OCI-LY1 (cell line): ENCODE results near the gene ACACA.

Experiments used
- H2AFZ ChIP-seq: fragments of 200-600 bp; sonication (generic), shearing (Covaris generic); 2 replicates; pipeline ENCODE4 v1.6.0; 2014; ENCODE audit warnings: antibody characterized with exemption, mild to moderate bottlenecking, low read length
- H3F3A ChIP-seq: fragments of 200-600 bp; sonication (generic), shearing (Covaris generic); 2 replicates; pipeline ENCODE4 v1.6.0; 2014; ENCODE audit warnings: mild to moderate bottlenecking, antibody characterized with exemption, low read length, moderate library complexity; ENCODE audit not compliant: insufficient read depth
- H3K27ac ChIP-seq: fragments of 200-600 bp; sonication (generic); 2 replicates; pipeline ENCODE4 v1.5.1; 2014; ENCODE audit warnings: low read length, mixed run types, mild to moderate bottlenecking, low read depth; ENCODE audit not compliant: poor library complexity, severe bottlenecking
- H3K27me3 ChIP-seq: fragments of 200-600 bp; sonication (generic); 2 replicates; pipeline ENCODE4 v1.6.0; 2014; ENCODE audit warnings: antibody characterized with exemption, mild to moderate bottlenecking, low read length, moderate library complexity; ENCODE audit not compliant: insufficient read depth
- H3K36me3 ChIP-seq: fragments of 200-600 bp; sonication (generic); 2 replicates; pipeline ENCODE4 v1.6.1; 2014; ENCODE audit warnings: mild to moderate bottlenecking, antibody characterized with exemption, low read length, moderate library complexity, mixed read lengths; ENCODE audit not compliant: insufficient read depth
- H3K4me1 ChIP-seq: fragments of 200-600 bp; sonication (generic); 2 replicates; pipeline ENCODE4 v1.5.1; 2014; ENCODE audit warnings: mild to moderate bottlenecking, low read length, moderate library complexity; ENCODE audit not compliant: insufficient read depth, severe bottlenecking
- H3K4me2 ChIP-seq: fragments of 200-600 bp; sonication (generic), shearing (Covaris generic); 2 replicates; pipeline ENCODE4 v1.6.1; 2014; ENCODE audit warnings: low read length
- H3K4me3 ChIP-seq: fragments of 200-600 bp; sonication (generic); 2 replicates; pipeline ENCODE4 v1.5.1; 2014; ENCODE audit warnings: low read length, low read depth, mild to moderate bottlenecking, mixed read lengths; ENCODE audit not compliant: poor library complexity, severe bottlenecking
- H3K79me2 ChIP-seq: fragments of 200-600 bp; shearing (Covaris generic); 2 replicates; pipeline ENCODE4 v1.6.1; 2016; ENCODE audit warnings: mixed run types, low read length, mixed read lengths; ENCODE audit not compliant: insufficient read depth
- H3K9ac ChIP-seq: fragments of 200-600 bp; sonication (generic), shearing (Covaris generic); 2 replicates; pipeline ENCODE4 v1.6.1; 2014; ENCODE audit warnings: mild to moderate bottlenecking, low read length, mixed read lengths
- H3K9me2 ChIP-seq: fragments of 200-600 bp; sonication (generic), shearing (Covaris generic); 2 replicates; pipeline ENCODE4 v1.6.1; 2014; ENCODE audit warnings: low read depth, mild to moderate bottlenecking, low read length, mixed read lengths
- H3K9me3 ChIP-seq: fragments of 200-600 bp; shearing (Covaris generic); 2 replicates; pipeline ENCODE4 v1.6.1; 2014; ENCODE audit warnings: low read length, mixed read lengths
- H4K20me1 ChIP-seq: fragments of 200-600 bp; sonication (generic), shearing (Covaris generic); 2 replicates; pipeline ENCODE4 v1.6.0; 2016; ENCODE audit warnings: mild to moderate bottlenecking, low read length; ENCODE audit not compliant: insufficient read depth
- CTCF ChIP-seq: fragments of 200-600 bp; sonication (generic), shearing (Covaris generic); IDR thresholded peaks from 2 replicates; pipeline ENCODE4 v1.5.1; 2017; ENCODE audit warnings: mild to moderate bottlenecking, antibody characterized with exemption, low read length, moderate library complexity, mixed read lengths
- EZH2 ChIP-seq: fragments of 200-600 bp; sonication (generic), shearing (Covaris generic); IDR thresholded peaks from 2 replicates; pipeline ENCODE4 v1.8.0; 2017; ENCODE audit warnings: borderline replicate concordance, mixed run types, mild to moderate bottlenecking, antibody characterized with exemption, low read length, moderate library complexity, mixed read lengths

ACACA gene

GRCh38 chr17:37283414-37283961 lies 123.1 kb downstream of the ACACA start:
- Histone ChIP-seq H2AFZ (no peak overlapping the region), H3K79me2 (no peaks in the 10 kb centered on the region), H3K4me1 (peaks cover 15% of the 10 kb centered on the region), H3F3A (no peaks in the 10 kb centered on the region), H3K4me3 (no peak overlapping the region), H3K9me2 (no peaks in the 10 kb centered on the region), H3K27me3 (no peaks in the 10 kb centered on the region), H4K20me1 (no peaks in the 10 kb centered on the region), H3K9ac (no peak overlapping the region), H3K9me3 (no peaks in the 10 kb centered on the region), H3K27ac (no peak overlapping the region), H3K4me2 (no peak overlapping the region), H3K36me3 (peaks cover 59% of the 10 kb centered on the region)
- TF ChIP-seq EZH2 (no peak), CTCF (no peak)

- no peaks in the 10 kb centered on the region for H3K79me2 ChIP-seq
- H3F3A ChIP-seq: no peaks in the 10 kb centered on the region
- H3K9me3 ChIP-seq: no peaks in the 10 kb centered on the region
- H3K36me3 ChIP-seq: peaks cover 86% of the 10 kb centered on the region
- no peak overlapping the region for H2AFZ ChIP-seq
- H3K9ac ChIP-seq: no peak overlapping the region
- no peak overlapping the region for H3K4me2 ChIP-seq
- H3K27me3 ChIP-seq: no peaks in the 10 kb centered on the region
- H4K20me1 ChIP-seq: no peaks in the 10 kb centered on the region
- H3K4me1 ChIP-seq: no peaks in the 10 kb centered on the region
- TF ChIP-seq EZH2: no peak
- TF ChIP-seq CTCF: no peak
- no peak overlapping the region for H3K27ac ChIP-seq
- H3K4me3 ChIP-seq: no peak overlapping the region
- H3K9me2 ChIP-seq: no peaks in the 10 kb centered on the region
Measured at GRCh38 chr17:37280841-37281240, 125.8 kb downstream of the ACACA start.

GRCh38 chr17:37278247-37278894 lies 128.3 kb downstream of the ACACA start:
- H3K4me3 ChIP-seq: no peak overlapping the region

More at GRCh38 chr17:37278247-37278894, 128.3 kb downstream of the ACACA start:
- Histone ChIP-seq H3K36me3 (peaks cover 86% of the 10 kb centered on the region), H2AFZ (no peak overlapping the region), H4K20me1 (no peaks in the 10 kb centered on the region), H3F3A (no peaks in the 10 kb centered on the region), H3K27me3 (no peaks in the 10 kb centered on the region), H3K79me2 (no peaks in the 10 kb centered on the region), H3K9me3 (no peaks in the 10 kb centered on the region), H3K27ac (no peak overlapping the region), H3K4me2 (no peak overlapping the region), H3K9ac (no peak overlapping the region), H3K4me1 (peaks cover 10% of the 10 kb centered on the region), H3K9me2 (no peaks in the 10 kb centered on the region)
- TF ChIP-seq CTCF: no peak
- TF ChIP-seq EZH2: no peak
